GM21529 (cell line): Measurements from ENCODE around the gene MICAL1.
A peak's percentile ranks its signal among the peaks of the same experiment; 100 is the strongest.
"Not testable (repeated sequence)": the region's sequence is repeated elsewhere in the genome, so short reads cannot be mapped to it uniquely, and the experiment has no call there.

Experiments used
- ATAC-seq: cut with Tn5 transposase; IDR thresholded peaks from one replicate; pipeline ENCODE4 v1.9.1; 2021; ENCODE audit not compliant: unreplicated experiment

The MICAL1 gene

GRCh38 chr6:109477184-109477583 lies 21.6 kb upstream of the MICAL1 start:
- no peak for ATAC-seq

- no peak for ATAC-seq
Measured at GRCh38 chr6:109475625-109476024, 20.1 kb upstream of the MICAL1 start.

- no peak for ATAC-seq
Measured at GRCh38 chr6:109474995-109475394, 19.4 kb upstream of the MICAL1 start.

- ATAC-seq, result no peak
Measured at GRCh38 chr6:109473120-109473519, 17.5 kb upstream of the MICAL1 start.

- ATAC-seq, result peak; percentile 68
Measured at GRCh38 chr6:109472132-109472995, 16.8 kb upstream of the MICAL1 start.

- no peak for ATAC-seq
Measured at GRCh38 chr6:109471105-109471810, 15.7 kb upstream of the MICAL1 start.

GRCh38 chr6:109469591-109470189 lies 14.1 kb upstream of the MICAL1 start:
- no peak for ATAC-seq

GRCh38 chr6:109467696-109468095 lies 12.1 kb upstream of the MICAL1 start:
- ATAC-seq, result no peak

GRCh38 chr6:109466212-109466923 lies 10.8 kb upstream of the MICAL1 start:
- ATAC-seq, result no peak

GRCh38 chr6:109465772-109466171 lies 10.2 kb upstream of the MICAL1 start:
- ATAC-seq, result no peak

- no peak for ATAC-seq
Measured at GRCh38 chr6:109461733-109462526, 6.4 kb upstream of the MICAL1 start.

- not testable (repeated sequence) for ATAC-seq
Measured at GRCh38 chr6:109461205-109461604, 5.6 kb upstream of the MICAL1 start.

GRCh38 chr6:109460161-109460829 lies 4.7 kb upstream of the MICAL1 start:
- no peak for ATAC-seq

GRCh38 chr6:109458774-109459531 lies 3.4 kb upstream of the MICAL1 start:
- peak; percentile 25 for ATAC-seq

- ATAC-seq, result no peak
Measured at GRCh38 chr6:109457562-109457996, 2.0 kb upstream of the MICAL1 start.

- no peak for ATAC-seq
Measured at GRCh38 chr6:109456710-109457561, 1.4 kb upstream of the MICAL1 start.

- ATAC-seq, result peak; percentile 9
Measured at GRCh38 chr6:109456111-109456583, 575 bp upstream of the MICAL1 start.
